ENCODE results near the gene OR10A3. TPM values are rescaled to one million over a fixed set of nuclear protein-coding genes. Genes with fewer than 3 reads are reported as not detected.

The OR10A3 gene
- total and polyA plus RNA-seq, 2 experiments from 2014 or later: 0.14 to 0.52 TPM

- TF ChIP-seq ZNF462 (CRISPR knock-in tag; IDR thresholded peaks at IDR 0.05): no peak
Measured at GRCh38 chr11:7911011-7911410, 30.5 kb downstream of the OR10A3 start (continued).

DNA sequence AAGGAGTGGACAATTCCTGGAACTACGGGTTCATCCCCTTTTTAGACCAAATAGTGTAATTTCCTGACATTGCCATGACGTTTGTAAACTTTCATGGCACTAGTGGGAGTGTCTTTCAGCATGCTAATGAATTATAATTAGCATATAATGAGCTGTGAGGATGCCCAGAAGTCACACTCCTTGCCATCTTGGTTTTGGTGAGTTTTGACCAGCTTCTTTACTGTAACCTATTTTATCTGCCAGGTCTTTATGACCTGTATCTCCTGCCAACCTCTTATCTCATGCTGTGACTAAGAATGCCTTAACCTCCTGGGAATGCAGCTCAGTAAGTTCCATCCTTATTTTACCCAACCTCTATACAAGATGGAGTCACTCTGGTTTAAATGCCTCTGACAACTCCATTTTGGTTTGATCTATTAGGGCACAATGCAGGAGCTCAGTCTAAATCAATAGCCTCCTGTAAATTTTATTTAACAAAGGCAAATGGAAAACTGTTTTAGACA is 31.2 kb downstream of the OR10A3 start:
- DNase-seq (ENCODE audit: low spot score) (peak; percentile 23), ATAC-seq (no peak)
- no peaks in the 10 kb centered on the region for H3K27me3 ChIP-seq (ENCODE audit: insufficient read depth)
- H3K27ac ChIP-seq (ENCODE audit: low read depth): peak overlapping the region; percentile 99
- no peak overlapping the region for H3K4me3 Mint-ChIP-seq
- H3K4me2 ChIP-seq: peak overlapping the region; percentile 13; the same call in 1 of the 2 replicates
- no peaks in the 10 kb centered on the region for H4K20me1 ChIP-seq (replicated peaks; ENCODE audit: insufficient read depth)
- no peaks in the 10 kb centered on the region for H3K9me3 Mint-ChIP-seq
- H3K4me1 Mint-ChIP-seq: peaks cover 54% of the 10 kb centered on the region
- H3K4me3 ChIP-seq: no peak overlapping the region
- no peaks in the 10 kb centered on the region for H3K79me2 ChIP-seq (replicated peaks; ENCODE audit: insufficient read depth)
- H3K4me1 ChIP-seq (ENCODE audit: insufficient read depth): peaks cover 53% of the 10 kb centered on the region
- 0 out of 2 replicates have a peak, but pooled peaks cover 4% of the 10 kb centered on the region for H3F3A ChIP-seq (replicated peaks; ENCODE audit: low read depth)
- peaks cover 2% of the 10 kb centered on the region for H3K27me3 Mint-ChIP-seq (ENCODE audit: insufficient read depth, low read depth, poor library complexity)
- H2AFZ ChIP-seq: no peak overlapping the region
- H3K27ac Mint-ChIP-seq: 0 out of 2 replicates have a peak overlapping the region, but pooled peaks have one; percentile 18
- no peaks in the 10 kb centered on the region for H3K9me2 ChIP-seq (ENCODE audit: insufficient read depth)
- TF ChIP-seq ZNF331 (CRISPR knock-in tag; IDR thresholded peaks at IDR 0.05; ENCODE audit: low read depth) (peak; percentile 49; the same call in 1 of the 2 replicates), EZH2phosphoT487 (IDR thresholded peaks at IDR 0.05; ENCODE audit: unreplicated experiment) (no peak), ZNF114 (CRISPR knock-in tag; IDR thresholded peaks at IDR 0.05) (0 out of 2 replicates have a peak, but pooled peaks have one; percentile 57), CTCF (conservative IDR thresholded peaks at IDR 0.05; ENCODE audit: low read depth in 2 of 2) (no peak), CREB1 (CRISPR knock-in tag; IDR thresholded peaks at IDR 0.05; ENCODE audit: low read depth) (peak; percentile 17; the same call in 1 of the 2 replicates), JUNB (IDR thresholded peaks at IDR 0.05; ENCODE audit: unreplicated experiment) (no peak)
- no peaks in the 10 kb centered on the region for H3K36me3 Mint-ChIP-seq (ENCODE audit: low read depth)
- no peaks in the 10 kb centered on the region for H3K36me3 ChIP-seq (ENCODE audit: insufficient read depth)
